CD8-positive, alpha-beta memory T cell (primary cell): ENCODE data around the gene NEGR1. TPM values are rescaled to one million over a fixed set of nuclear protein-coding genes. Genes with fewer than 3 reads are reported as not detected.

Experiments
- CTCF ChIA-PET: fragments of 350-600 bp; sonication (Branson Sonifier 250); formaldehyde crosslinking; loops from one replicate; lab custom pipeline; 2021; ENCODE audit warnings: antibody characterized with exemption; lab: Charles Lee
- POLR2A ChIA-PET: fragments of 350-600 bp; sonication (Branson Sonifier 250); formaldehyde crosslinking; loops from one replicate; lab custom pipeline; 2021; ENCODE audit warnings: antibody characterized with exemption; lab: Charles Lee
- DNase-seq, 5 donors: peaks; one replicate each; pipeline versions ENCODE4 v3.0.0 to v3.0.0-alpha.2; 2020 to 2022; ENCODE audit warnings: mixed read lengths in 1 of 5
- H3K27ac ChIP-seq: one replicate; pipeline ENCODE4 v1.7.0; 2013; ENCODE audit warnings: low read depth, mild to moderate bottlenecking, low read length, moderate library complexity
- H3K27me3 ChIP-seq: 2 replicates; pipeline ENCODE4 v1.7.0; 2013; ENCODE audit warnings: low read length, mild to moderate bottlenecking; ENCODE audit not compliant: insufficient read depth, poor library complexity, severe bottlenecking
- H3K36me3 ChIP-seq: 2 replicates; pipeline ENCODE4 v1.7.0; 2013; ENCODE audit warnings: mild to moderate bottlenecking, low read length, moderate library complexity; ENCODE audit not compliant: insufficient read depth
- H3K4me1 ChIP-seq: 2 replicates; pipeline ENCODE4 v1.7.0; 2013; ENCODE audit warnings: mild to moderate bottlenecking, low read length, moderate library complexity; ENCODE audit not compliant: insufficient read depth
- H3K4me3 ChIP-seq: 2 replicates; pipeline ENCODE4 v1.7.0; 2013; ENCODE audit warnings: mild to moderate bottlenecking, low read length
- H3K9me3 ChIP-seq: 2 replicates; pipeline ENCODE4 v1.7.0; 2013; ENCODE audit warnings: mild to moderate bottlenecking, low read length
- H3K27ac Mint-ChIP-seq, 8 donors: one replicate each; pipeline ENCODE4 v1.8.0; 2020 to 2021; ENCODE audit warnings: mixed read lengths in 8 of 8, mild to moderate bottlenecking in 6 of 8, inconsistent platforms in 3 of 8, moderate library complexity in 3 of 8
- H3K27me3 Mint-ChIP-seq, 2 donors: one replicate each; pipeline ENCODE4 v1.8.0; 2020 to 2021; ENCODE audit warnings: mixed read lengths in 2 of 2, mild to moderate bottlenecking in 1 of 2, moderate library complexity in 1 of 2
- H3K36me3 Mint-ChIP-seq, 3 donors: one replicate each; pipeline ENCODE4 v1.8.0; 2020 to 2021; ENCODE audit warnings: mixed read lengths in 3 of 3, inconsistent platforms in 1 of 3, mild to moderate bottlenecking in 1 of 3
- H3K4me1 Mint-ChIP-seq, 3 donors: one replicate each; pipeline ENCODE4 v1.8.0; 2020 to 2021; ENCODE audit warnings: mixed read lengths in 3 of 3, inconsistent platforms in 1 of 3, mild to moderate bottlenecking in 1 of 3
- H3K4me3 Mint-ChIP-seq, 7 donors: one replicate each; pipeline ENCODE4 v1.8.0; 2020 to 2021; ENCODE audit warnings: mixed read lengths in 7 of 7, mild to moderate bottlenecking in 6 of 7, moderate library complexity in 4 of 7, inconsistent platforms in 2 of 7
- H3K9me3 Mint-ChIP-seq, 5 donors: one replicate each; pipeline ENCODE4 v1.8.0; 2020 to 2022; ENCODE audit warnings: mixed read lengths in 5 of 5, mild to moderate bottlenecking in 3 of 5, moderate library complexity in 2 of 5, inconsistent platforms in 1 of 5
- polyA plus RNA-seq: library from polyadenylated mRNA; unstranded; fragments of 300-500 nt; fragmentation: Illumina TruSeq; gene quantifications from one replicate; pipeline ENCODE4 v1.2.3, GENCODE V29; 2021
- total RNA-seq, 2 experiments: library from RNA; stranded (reverse); gene quantifications; one replicate each; pipeline ENCODE4 v1.2.3, GENCODE V29; 2021

The NEGR1 gene
- total and polyA plus RNA-seq, 3 experiments from 2014 or later, result not detected

DNA sequence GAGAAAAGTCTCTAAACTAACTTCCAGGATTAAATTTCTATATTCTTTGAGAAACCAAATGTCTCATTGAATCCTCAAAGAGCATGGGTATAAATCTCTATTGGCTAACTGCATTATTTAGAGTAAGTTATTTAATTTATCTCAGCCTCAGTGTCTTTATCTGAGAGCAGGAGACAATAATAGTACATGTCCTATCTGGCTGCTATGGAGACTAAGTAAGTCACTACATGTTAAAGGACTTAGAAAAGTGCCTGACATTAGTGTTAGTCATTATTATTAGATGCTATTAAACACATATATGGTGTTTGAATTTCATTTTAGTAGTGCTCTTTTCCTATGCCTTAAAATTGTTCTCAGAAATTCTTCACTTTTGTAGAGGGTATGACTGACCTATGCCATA, 505.2 kb downstream of the NEGR1 start:
- Mint-ChIP-seq H3K4me1 (no peaks in the 10 kb centered on the region), H3K36me3 (no peaks in the 10 kb centered on the region), H3K27ac (no peak overlapping the region), H3K27me3 (no peaks in the 10 kb centered on the region), H3K4me3 (no peak overlapping the region), H3K9me3 (peaks cover 2 to 14% (median 4%) of the 10 kb centered on the region in 5 donors)
- H3K4me1 ChIP-seq, result no peaks in the 10 kb centered on the region
- H3K9me3 ChIP-seq, result no peaks in the 10 kb centered on the region
- ChIA-PET POLR2A (no interaction called here), CTCF (no interaction called here)
- no peaks in the 10 kb centered on the region for H3K36me3 ChIP-seq
- no peak for DNase-seq
- no peaks in the 10 kb centered on the region for H3K27me3 ChIP-seq
- H3K27ac ChIP-seq, result no peak overlapping the region
- no peak overlapping the region for H3K4me3 ChIP-seq

DNA sequence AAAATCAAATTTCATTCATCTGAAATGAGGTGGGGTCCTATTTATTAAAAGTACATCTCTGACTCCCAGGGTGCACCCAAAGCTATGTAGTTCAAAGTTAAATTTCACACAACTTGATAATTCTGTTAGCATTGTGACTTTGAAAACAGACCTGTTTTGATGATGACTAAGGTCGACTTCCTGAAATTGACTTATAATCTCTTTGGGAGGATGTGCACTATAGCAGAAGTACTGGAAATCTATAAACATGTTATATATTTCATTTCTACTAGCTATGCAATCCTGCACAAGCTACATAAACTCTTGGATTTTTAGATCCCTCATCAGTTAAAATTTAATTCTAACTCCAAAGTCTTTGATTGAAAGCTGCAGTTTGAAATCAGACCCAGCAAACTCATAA, 507.6 kb downstream of the NEGR1 start:
- ChIA-PET POLR2A (no interaction called here), CTCF (no interaction called here)
- no peaks in the 10 kb centered on the region for H3K27me3 ChIP-seq
- Mint-ChIP-seq H3K4me1 (no peaks in the 10 kb centered on the region), H3K27ac (no peak overlapping the region), H3K36me3 (no peaks in the 10 kb centered on the region), H3K27me3 (no peaks in the 10 kb centered on the region), H3K4me3 (no peak overlapping the region), H3K9me3 (peaks cover 2 to 13% (median 10%) of the 10 kb centered on the region in 5 donors)
- no peaks in the 10 kb centered on the region for H3K4me1 ChIP-seq
- H3K36me3 ChIP-seq, result no peaks in the 10 kb centered on the region
- H3K4me3 ChIP-seq, result no peak overlapping the region
- no peak for DNase-seq
- no peak overlapping the region for H3K27ac ChIP-seq
- H3K9me3 ChIP-seq, result no peaks in the 10 kb centered on the region

- POLR2A ChIA-PET, result no interaction called here
Observed at GRCh38 chr1:71770121-71770520, 512.2 kb downstream of the NEGR1 start.

GRCh38 chr1:71766748-71767147, 515.6 kb downstream of the NEGR1 start:
- H3K9me3 Mint-ChIP-seq, result peaks cover 12 to 26% (median 19%) of the 10 kb centered on the region in 5 donors
- DNase-seq, result no peak
- Histone ChIP-seq H3K36me3 (no peaks in the 10 kb centered on the region), H3K27me3 (no peaks in the 10 kb centered on the region), H3K27ac (no peak overlapping the region), H3K4me3 (no peak overlapping the region), H3K9me3 (no peaks in the 10 kb centered on the region), H3K4me1 (no peaks in the 10 kb centered on the region)
- no peaks in the 10 kb centered on the region for H3K27me3 Mint-ChIP-seq
- H3K4me3 Mint-ChIP-seq, result no peak overlapping the region
- no peaks in the 10 kb centered on the region for H3K36me3 Mint-ChIP-seq
- H3K4me1 Mint-ChIP-seq, result no peaks in the 10 kb centered on the region
- CTCF ChIA-PET, result no interaction called here
- no peak overlapping the region for H3K27ac Mint-ChIP-seq
- POLR2A ChIA-PET, result no interaction called here

More at GRCh38 chr1:71770121-71770520, 512.2 kb downstream of the NEGR1 start:
- Mint-ChIP-seq H3K36me3 (no peaks in the 10 kb centered on the region), H3K4me1 (no peaks in the 10 kb centered on the region), H3K27me3 (no peaks in the 10 kb centered on the region), H3K9me3 (peaks cover 7 to 22% (median 14%) of the 10 kb centered on the region in 5 donors), H3K27ac (no peak overlapping the region), H3K4me3 (no peak overlapping the region)
- DNase-seq, result no peak
- Histone ChIP-seq H3K9me3 (no peaks in the 10 kb centered on the region), H3K4me3 (no peak overlapping the region), H3K36me3 (no peaks in the 10 kb centered on the region), H3K4me1 (no peaks in the 10 kb centered on the region), H3K27me3 (no peaks in the 10 kb centered on the region), H3K27ac (no peak overlapping the region)
- CTCF ChIA-PET, result no interaction called here

GRCh38 chr1:71762514-71763255, 519.7 kb downstream of the NEGR1 start:
- Mint-ChIP-seq H3K9me3 (peaks cover 7 to 28% (median 13%) of the 10 kb centered on the region in 5 donors), H3K36me3 (no peaks in the 10 kb centered on the region), H3K4me3 (no peak overlapping the region), H3K4me1 (no peaks in the 10 kb centered on the region), H3K27ac (no peak overlapping the region), H3K27me3 (no peaks in the 10 kb centered on the region)
- ChIA-PET CTCF (no interaction called here), POLR2A (no interaction called here)
- no peak for DNase-seq
- no peaks in the 10 kb centered on the region for H3K9me3 ChIP-seq
- no peaks in the 10 kb centered on the region for H3K36me3 ChIP-seq
- no peak overlapping the region for H3K4me3 ChIP-seq
- H3K4me1 ChIP-seq, result no peaks in the 10 kb centered on the region
- H3K27me3 ChIP-seq, result no peaks in the 10 kb centered on the region
- H3K27ac ChIP-seq, result no peak overlapping the region

GRCh38 chr1:71755441-71755840, 526.9 kb downstream of the NEGR1 start:
- Histone ChIP-seq H3K9me3 (no peaks in the 10 kb centered on the region), H3K36me3 (no peaks in the 10 kb centered on the region), H3K27ac (no peak overlapping the region), H3K4me1 (no peaks in the 10 kb centered on the region), H3K27me3 (no peaks in the 10 kb centered on the region), H3K4me3 (no peak overlapping the region)
- no peaks in the 10 kb centered on the region for H3K27me3 Mint-ChIP-seq
- POLR2A ChIA-PET, result no interaction called here
- no peaks in the 10 kb centered on the region for H3K36me3 Mint-ChIP-seq
- no peak for DNase-seq
- H3K4me1 Mint-ChIP-seq, result no peaks in the 10 kb centered on the region
- no peak overlapping the region for H3K27ac Mint-ChIP-seq
- CTCF ChIA-PET, result no interaction called here
- H3K9me3 Mint-ChIP-seq, result peaks cover 4 to 27% (median 8%) of the 10 kb centered on the region in 5 donors
- no peak overlapping the region for H3K4me3 Mint-ChIP-seq

- H3K27me3 ChIP-seq, result no peaks in the 10 kb centered on the region
- H3K27ac ChIP-seq, result no peak overlapping the region
- H3K4me3 Mint-ChIP-seq, result no peak overlapping the region
- H3K4me1 Mint-ChIP-seq, result no peaks in the 10 kb centered on the region
- ChIA-PET POLR2A (no interaction called here), CTCF (no interaction called here)
- peaks cover 4 to 29% (median 7%) of the 10 kb centered on the region in 5 donors for H3K9me3 Mint-ChIP-seq
- no peaks in the 10 kb centered on the region for H3K36me3 Mint-ChIP-seq
- no peak overlapping the region for H3K4me3 ChIP-seq
- no peaks in the 10 kb centered on the region for H3K36me3 ChIP-seq
- no peaks in the 10 kb centered on the region for H3K9me3 ChIP-seq
- no peaks in the 10 kb centered on the region for H3K27me3 Mint-ChIP-seq
- no peaks in the 10 kb centered on the region for H3K4me1 ChIP-seq
- DNase-seq, result no peak
- H3K27ac Mint-ChIP-seq, result no peak overlapping the region
Observed at GRCh38 chr1:71753746-71754145, 528.6 kb downstream of the NEGR1 start.

GRCh38 chr1:71745326-71745725, 537.0 kb downstream of the NEGR1 start:
- POLR2A ChIA-PET, result no interaction called here
- Mint-ChIP-seq H3K36me3 (no peaks in the 10 kb centered on the region), H3K4me1 (no peaks in the 10 kb centered on the region), H3K27ac (no peak overlapping the region), H3K9me3 (peaks cover 0 to 33% (median 8%) of the 10 kb centered on the region in 5 donors), H3K27me3 (peaks cover 0 to 2% of the 10 kb centered on the region in 2 donors), H3K4me3 (no peak overlapping the region)
- H3K36me3 ChIP-seq, result no peaks in the 10 kb centered on the region
- CTCF ChIA-PET, result no interaction called here
- H3K4me3 ChIP-seq, result no peak overlapping the region
- no peaks in the 10 kb centered on the region for H3K27me3 ChIP-seq
- no peaks in the 10 kb centered on the region for H3K9me3 ChIP-seq
- H3K4me1 ChIP-seq, result no peaks in the 10 kb centered on the region
- DNase-seq, result no peak
- H3K27ac ChIP-seq, result no peak overlapping the region
